ENCODE data around the gene PIAS1. TPM values are rescaled to one million over a fixed set of nuclear protein-coding genes. Genes with fewer than 3 reads are reported as not detected.

PIAS1 gene
- total RNA-seq, 1 experiment from 2014 or later: 25.9 TPM

DNA sequence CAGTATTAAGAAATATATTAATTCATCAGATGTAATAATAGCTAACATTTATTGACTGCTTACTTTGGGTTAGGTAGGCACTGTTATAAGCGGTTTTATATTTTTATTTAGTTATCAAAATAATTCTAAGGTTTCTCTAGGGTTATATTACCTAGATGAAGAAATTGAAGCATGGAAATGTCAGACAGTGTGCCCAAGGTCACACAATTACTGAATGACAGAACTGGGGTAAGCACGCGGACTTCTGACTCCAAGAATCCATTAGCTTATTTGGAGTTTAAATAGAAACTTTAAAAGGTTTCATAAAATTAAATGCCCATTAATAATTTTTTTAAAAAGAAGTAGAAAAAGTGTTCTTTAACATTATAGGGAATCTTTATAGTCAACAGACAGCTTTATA, 76.7 kb downstream of the PIAS1 start:
- H3K9me2 ChIP-seq (ENCODE audit: insufficient read depth): no peaks in the 10 kb centered on the region
- CTCF ChIA-PET: interaction anchor here (0.7 kb wide), 1 partner anchor 16 kb away, joined by 3 read pairs; no protein-coding TSS in a partner anchor
- H3K4me3 ChIP-seq (replicated peaks in 1 of 2; ENCODE audit: low read depth in 1 of 2, low read length in 2 of 2): no peak overlapping the region
- TF ChIP-seq EGR1 (IDR thresholded peaks at IDR 0.05; ENCODE audit: low read depth) (no peak), EZH2phosphoT487 (IDR thresholded peaks at IDR 0.05; ENCODE audit: borderline replicate concordance) (no peak), SP1 (IDR thresholded peaks at IDR 0.05; ENCODE audit: low read depth) (no peak), SRF (IDR thresholded peaks at IDR 0.05; ENCODE audit: low read depth) (no peak)
- TF ChIP-seq, protein P1, sequence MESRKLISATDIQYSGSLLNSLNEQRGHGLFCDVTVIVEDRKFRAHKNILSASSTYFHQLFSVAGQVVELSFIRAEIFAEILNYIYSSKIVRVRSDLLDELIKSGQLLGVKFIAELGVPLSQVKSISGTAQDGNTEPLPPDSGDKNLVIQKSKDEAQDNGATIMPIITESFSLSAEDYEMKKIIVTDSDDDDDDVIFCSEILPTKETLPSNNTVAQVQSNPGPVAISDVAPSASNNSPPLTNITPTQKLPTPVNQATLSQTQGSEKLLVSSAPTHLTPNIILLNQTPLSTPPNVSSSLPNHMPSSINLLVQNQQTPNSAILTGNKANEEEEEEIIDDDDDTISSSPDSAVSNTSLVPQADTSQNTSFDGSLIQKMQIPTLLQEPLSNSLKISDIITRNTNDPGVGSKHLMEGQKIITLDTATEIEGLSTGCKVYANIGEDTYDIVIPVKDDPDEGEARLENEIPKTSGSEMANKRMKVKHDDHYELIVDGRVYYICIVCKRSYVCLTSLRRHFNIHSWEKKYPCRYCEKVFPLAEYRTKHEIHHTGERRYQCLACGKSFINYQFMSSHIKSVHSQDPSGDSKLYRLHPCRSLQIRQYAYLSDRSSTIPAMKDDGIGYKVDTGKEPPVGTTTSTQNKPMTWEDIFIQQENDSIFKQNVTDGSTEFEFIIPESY (IDR thresholded peaks at IDR 0.05; ENCODE audit: extremely low read depth, insufficient replicate concordance, low read length): no peak
- H2AFZ ChIP-seq (ENCODE audit: low read depth, low read length, poor library complexity, severe bottlenecking): no peak overlapping the region
- DNase-seq (ENCODE audit: low read depth, low spot score) (no peak), ATAC-seq (no peak)
- RAD21 ChIA-PET (ENCODE audit: low non-redundant PET in 1 of 2, low total read pairs in 2 of 2, uncharacterized antibody in 2 of 2, unreplicated experiment in 2 of 2): no interaction called here
- H3K9ac ChIP-seq (ENCODE audit: low read length): no peak overlapping the region
- POLR2A ChIA-PET: interaction anchor here (0.9 kb wide), 1 partner anchor 13 kb away, joined by 3 read pairs; no protein-coding TSS in a partner anchor
- BruUV-seq (replicated peaks): no TSS peak
- H3K79me2 ChIP-seq (ENCODE audit: insufficient read depth, low read length): peaks cover 29% of the 10 kb centered on the region
- no peak overlapping the region for H3K4me2 ChIP-seq (ENCODE audit: low read length)
- H3K27me3 ChIP-seq (ENCODE audit: insufficient read depth, low read length): no peaks in the 10 kb centered on the region
- H4K20me1 ChIP-seq (ENCODE audit: insufficient read depth): no peaks in the 10 kb centered on the region
- no peak overlapping the region for H3K27ac ChIP-seq (ENCODE audit: low read depth, low read length)
- intact Hi-C loops (cut with micrococcal nuclease): no loop called here
- H3K9me3 ChIP-seq (ENCODE audit: control insufficient read depth in 1 of 2, insufficient read depth in 1 of 2, low read depth in 1 of 2, low read length in 2 of 2): no peaks in the 10 kb centered on the region
- peaks cover 6 to 7% of the 10 kb centered on the region in 2 experiments; a peak in 3 of 4 replicates for H3K4me1 ChIP-seq (ENCODE audit: control insufficient read depth in 1 of 2, insufficient read depth in 2 of 2, low read length in 2 of 2)
- H3K36me3 ChIP-seq (ENCODE audit: control insufficient read depth in 1 of 2, insufficient read depth in 2 of 2, low read length in 2 of 2): no peaks in the 10 kb centered on the region

DNA sequence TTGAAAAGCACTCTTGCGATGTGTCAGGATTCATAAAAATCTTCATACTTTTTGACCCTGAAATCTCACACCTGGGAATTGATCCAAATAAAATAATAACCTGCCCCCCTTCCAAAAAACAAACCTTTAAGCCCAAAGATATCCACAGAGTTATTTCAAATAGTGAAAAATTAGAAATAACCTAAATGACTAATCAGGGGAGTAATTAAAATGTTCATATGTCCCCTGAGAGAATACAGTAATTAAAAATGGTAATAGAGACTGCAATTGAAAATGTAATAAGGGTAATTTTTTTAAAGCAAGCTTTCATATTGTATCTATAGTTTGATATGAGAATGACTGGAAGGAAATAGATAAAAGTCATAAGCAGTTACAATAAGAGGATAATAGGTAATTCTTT, 83.0 kb downstream of the PIAS1 start:
- ATAC-seq: no peak
- DNase-seq (ENCODE audit: low read depth, low spot score): no peak
- no peaks in the 10 kb centered on the region for H3K27me3 ChIP-seq (ENCODE audit: insufficient read depth, low read length)
- no peak overlapping the region for H3K4me2 ChIP-seq (ENCODE audit: low read length)
- peaks cover 9 to 14% of the 10 kb centered on the region in 2 experiments; a peak in 3 of 4 replicates for H3K4me1 ChIP-seq (ENCODE audit: control insufficient read depth in 1 of 2, insufficient read depth in 2 of 2, low read length in 2 of 2)
- no peak overlapping the region for H3K4me3 ChIP-seq (replicated peaks in 1 of 2; ENCODE audit: low read depth in 1 of 2, low read length in 2 of 2)
- POLR2A ChIA-PET: no interaction called here
- RAD21 ChIA-PET (ENCODE audit: low non-redundant PET in 1 of 2, low total read pairs in 2 of 2, uncharacterized antibody in 2 of 2, unreplicated experiment in 2 of 2): no interaction called here
- TF ChIP-seq YY1 (IDR thresholded peaks at IDR 0.05; ENCODE audit: extremely low read depth, insufficient replicate concordance, low read depth, low read length) (no peak), SP1 (IDR thresholded peaks at IDR 0.05; ENCODE audit: low read depth) (no peak), ZFX (IDR thresholded peaks at IDR 0.05) (no peak), TCF7L2 (IDR thresholded peaks at IDR 0.05; ENCODE audit: borderline replicate concordance, extremely low read depth, insufficient read depth, insufficient read length) (no peak)
- no peaks in the 10 kb centered on the region for H3K9me2 ChIP-seq (ENCODE audit: insufficient read depth)
- BruUV-seq (replicated peaks): no TSS peak
- H3K27ac ChIP-seq (ENCODE audit: low read depth, low read length): no peak overlapping the region
- CTCF ChIA-PET: no interaction called here
- no peaks in the 10 kb centered on the region for H3K9me3 ChIP-seq (ENCODE audit: control insufficient read depth in 1 of 2, insufficient read depth in 1 of 2, low read depth in 1 of 2, low read length in 2 of 2)
- intact Hi-C loops (cut with micrococcal nuclease): no loop called here
- peaks cover 17% of the 10 kb centered on the region for H3K79me2 ChIP-seq (ENCODE audit: insufficient read depth, low read length)
- no peak overlapping the region for H2AFZ ChIP-seq (ENCODE audit: low read depth, low read length, poor library complexity, severe bottlenecking)
- no peak overlapping the region for H3K9ac ChIP-seq (ENCODE audit: low read length)
- H4K20me1 ChIP-seq (ENCODE audit: insufficient read depth): no peaks in the 10 kb centered on the region
- no peaks in the 10 kb centered on the region for H3K36me3 ChIP-seq (ENCODE audit: control insufficient read depth in 1 of 2, insufficient read depth in 2 of 2, low read length in 2 of 2)

Data from HCT116 (cell line).